K562 (cell line): ENCODE data around the gene PDE11A. TPM values are rescaled to one million over a fixed set of nuclear protein-coding genes. Genes with fewer than 3 reads are reported as not detected.

Source experiments
- ATAC-seq: fragments of 200-7000 bp; cut with Tn5 transposase; 3 replicates; pipeline ENCODE4 v1.9.1; 2020; ENCODE audit warnings: moderate library complexity
- BruUV-seq: library from RNA; stranded (reverse); fragments of 400-500 nt; replicated peaks from 2 replicates; lab custom pipeline; 2021; lab: Mats Ljungman, UMichigan
- CTCF ChIA-PET: fragments of 300-600 bp; formaldehyde crosslinking; extraction: SDS; loops from one replicate; lab custom pipeline; 2021; ENCODE audit warnings: low intra/inter-chr PET ratio; lab: Yijun Ruan, JAX
- POLR2A ChIA-PET: fragments of 300-600, 350-650 bp; sonication (Branson Sonifier 250); formaldehyde crosslinking; extraction: SDS; loops from one replicate; lab custom pipeline; 2021; ENCODE audit warnings: antibody characterized with exemption, inconsistent platforms; lab: Yijun Ruan, JAX
- DNase-seq, 4 experiments: peaks; one replicate each; pipeline versions ENCODE4 v3.0.0 to v3.0.0-alpha.2; 2011 to 2018; ENCODE audit warnings: low spot score in 3 of 4, mixed read lengths in 3 of 4; ENCODE audit errors: extremely low read depth in 1 of 4
- FAIRE-seq: peaks from 2 replicates; lab custom pipeline; 2011; peaks lifted over from hg19 to GRCh38; lab: Jason Lieb, UNC
- H2AFZ ChIP-seq: 2 replicates; pipeline ENCODE4 v1.6.0; 2011; ENCODE audit warnings: low read depth, low read length, control low read depth, inconsistent platforms
- H3K27ac ChIP-seq: fragments of 200-600 bp; 3 replicates; pipeline ENCODE4 v1.8.0; 2011; ENCODE audit warnings: low read depth, mild to moderate bottlenecking, control low read depth, inconsistent platforms, low read length, moderate library complexity, mixed read lengths; ENCODE audit errors: extremely low read depth
- H3K27me3 ChIP-seq, 2 experiments: fragments of 300-600 bp in 1 of 2; 2 replicates in 1 of 2; 3 replicates in 1 of 2; pipeline versions ENCODE4 v1.6.0 to v1.8.0; 2011; ENCODE audit warnings: inconsistent platforms in 2 of 2, low read length in 2 of 2, mild to moderate bottlenecking in 1 of 2, mixed read lengths in 1 of 2, moderate library complexity in 1 of 2; ENCODE audit not compliant: control insufficient read depth in 2 of 2, insufficient read depth in 2 of 2
- H3K36me3 ChIP-seq: fragments of 300-600 bp; 3 replicates; pipeline ENCODE4 v1.8.0; 2011; ENCODE audit warnings: mild to moderate bottlenecking, low read length, inconsistent platforms; ENCODE audit not compliant: control insufficient read depth, insufficient read depth
- H3K4me1 ChIP-seq, 2 experiments: fragments of 200-600 bp in 1 of 2; replicated peaks in 1 of 2; 2 replicates in 1 of 2; 3 replicates in 1 of 2; pipeline versions ENCODE4 v1.5.1 to v1.8.0; 2011; ENCODE audit warnings: inconsistent platforms in 2 of 2, low read length in 2 of 2, mild to moderate bottlenecking in 1 of 2, mixed read lengths in 1 of 2, moderate library complexity in 1 of 2; ENCODE audit not compliant: control insufficient read depth in 2 of 2, insufficient read depth in 2 of 2
- H3K4me2 ChIP-seq: 2 replicates; pipeline ENCODE4 v1.6.1; 2011; ENCODE audit warnings: low read length, control low read depth, inconsistent platforms, mixed read lengths; ENCODE audit not compliant: insufficient read depth
- H3K4me3 ChIP-seq: fragments of 200-600 bp; sonication (generic), shearing (Covaris generic); 2 replicates; pipeline ENCODE4 v1.5.1; 2016; ENCODE audit warnings: control low read depth, inconsistent platforms
- H3K79me2 ChIP-seq: fragments of 200-600 bp; 3 replicates; pipeline ENCODE4 v1.8.0; 2011; ENCODE audit warnings: low read length, inconsistent platforms; ENCODE audit not compliant: control insufficient read depth, insufficient read depth
- H3K9ac ChIP-seq, 2 experiments: 2 replicates each; pipeline versions ENCODE4 v1.6.0 to v1.6.1; 2011; ENCODE audit warnings: low read depth in 2 of 2, low read length in 2 of 2, control low read depth in 1 of 2, inconsistent platforms in 1 of 2, mild to moderate bottlenecking in 1 of 2, mixed read lengths in 1 of 2; ENCODE audit not compliant: insufficient read depth in 1 of 2
- H3K9me1 ChIP-seq: one replicate; pipeline ENCODE4 v1.6.0; 2011; ENCODE audit warnings: inconsistent platforms, mild to moderate bottlenecking, low read length, moderate library complexity; ENCODE audit not compliant: control insufficient read depth, insufficient read depth
- H3K9me3 ChIP-seq: replicated peaks from 2 replicates; pipeline ENCODE4 v1.5.1; 2011; ENCODE audit warnings: low read depth, low read length, inconsistent platforms; ENCODE audit not compliant: control insufficient read depth, insufficient read depth
- H4K20me1 ChIP-seq: replicated peaks from 2 replicates; pipeline ENCODE4 v1.6.1; 2011; ENCODE audit warnings: low read length, inconsistent platforms, mixed read lengths; ENCODE audit not compliant: control insufficient read depth, insufficient read depth
- DMBX1 ChIP-seq: fragments of 250-450 bp; sonication (Bioruptor Pico); IDR thresholded peaks from 2 replicates; pipeline ENCODE4 v1.8.0; 2022; ENCODE audit warnings: inconsistent platforms, mild to moderate bottlenecking, moderate library complexity, borderline replicate concordance
- HDAC8 ChIP-seq: fragments of 450-650 bp; IDR thresholded peaks from 2 replicates; pipeline ENCODE4 v1.6.1; 2016; ENCODE audit warnings: mild to moderate bottlenecking, missing genetic modification characterization, moderate library complexity, missing compliant biosample characterization
- MEIS2 ChIP-seq: fragments of 450-650 bp; IDR thresholded peaks from 2 replicates; pipeline ENCODE4 v1.6.1; 2014; ENCODE audit warnings: mild to moderate bottlenecking; ENCODE audit not compliant: partially characterized antibody
- NCOA6 ChIP-seq: fragments of 450-650 bp; IDR thresholded peaks from 2 replicates; pipeline ENCODE4 v1.6.1; 2017; ENCODE audit warnings: mild to moderate bottlenecking
- PRPF4 ChIP-seq: fragments of 200-400 bp; formaldehyde crosslinking; IDR thresholded peaks from one replicate; pipeline ENCODE4 v1.6.1; 2017; ENCODE audit warnings: low read length, low read depth, mild to moderate bottlenecking; ENCODE audit not compliant: insufficient read depth, poor library complexity, severe bottlenecking
- PTTG1 ChIP-seq: fragments of 450-650 bp; IDR thresholded peaks from 2 replicates; pipeline ENCODE4 v1.6.1; 2016; ENCODE audit warnings: low read depth, mild to moderate bottlenecking, missing genetic modification characterization, missing compliant biosample characterization
- RAD21 ChIP-seq, 2 experiments: fragments of 250-450 bp in 1 of 2; fragments of 450-650 bp in 1 of 2; sonication (Bioruptor Pico) in 1 of 2; formaldehyde crosslinking in 1 of 2; IDR thresholded peaks in 1 of 2; conservative IDR thresholded peaks in 1 of 2; 2 replicates each; pipeline versions ENCODE4 v1.4.0 to v1.8.0; 2020 to 2022; ENCODE audit warnings: mild to moderate bottlenecking in 2 of 2, moderate library complexity in 1 of 2
- WHSC1 ChIP-seq: IDR thresholded peaks from one replicate; pipeline ENCODE4 v1.6.1; 2012; ENCODE audit warnings: low read length, control low read depth, inconsistent platforms
- WGBS: fragments of 100-300 bp; shearing (Covaris generic); methylation state at CpG from one replicate; pipeline ENCODE4 v1.1.6; 2016; ENCODE audit warnings: low coverage, mixed read lengths; ENCODE audit not compliant: insufficient coverage; ENCODE audit errors: missing lambda C conversion rate; 5-methylcytosine and 5-hydroxymethylcytosine counted together
- in situ Hi-C: fragments of 300-500 bp; cut with MboI; formaldehyde crosslinking; loops from 4 replicates; pipeline ENCODE4 v1.15.0; 2018; ENCODE audit warnings: inconsistent platforms, mixed read lengths
- intact Hi-C: fragments of 100-400 bp; cut with micrococcal nuclease; formaldehyde crosslinking; loops from 2 replicates; pipeline ENCODE4 v1.14.2; 2022
- polyA plus RNA-seq, 8 experiments: library from polyadenylated mRNA; depleted of rRNA in 4 of 8; stranded (reverse) in 5 of 8; unstranded in 3 of 8; fragments of >200 nt; fragmentation: Nextera tagmentation in 2 of 8; fragmentation: Illumina TruSeq in 1 of 8; extraction: Ambion mirVana in 2 of 8; extraction: Trizol in 1 of 8; gene quantifications; 2 replicates each; pipeline versions ENCODE4 v1.2.1 to v1.2.3, GENCODE V29; 2011 to 2014; ENCODE audit warnings: inconsistent platforms in 1 of 8, missing spikeins in 1 of 8
- total RNA-seq, 7 experiments: library from RNA; depleted of rRNA in 6 of 7; stranded (reverse); fragments of >200 nt in 6 of 7; fragmentation: Illumina TruSeq in 2 of 7; extraction: Trizol in 2 of 7; gene quantifications; 2 replicates each; pipeline versions ENCODE4 v1.2.1 to v1.2.3, GENCODE V29; 2011 to 2021; ENCODE audit warnings: low replicate concordance in 1 of 7
- TF ChIP-seq, protein P1 (sequence below): fragments of 250-450 bp; sonication (Bioruptor Pico); IDR thresholded peaks from 2 replicates; pipeline ENCODE4 v1.8.0; 2022; ENCODE audit warnings: inconsistent platforms
- TF ChIP-seq, protein P2 (sequence below), 2 experiments: fragments of 450-650 bp in 1 of 2; sonication (generic) in 1 of 2; formaldehyde crosslinking; conservative IDR thresholded peaks; 2 replicates each; pipeline versions ENCODE4 v1.4.0 to v1.8.1; 2020 to 2022; ENCODE audit warnings: mild to moderate bottlenecking in 1 of 2, missing genetic modification reagents in 1 of 2
- TF ChIP-seq, protein P3 (sequence below): fragments of 450-650 bp; IDR thresholded peaks from 2 replicates; pipeline ENCODE4 v1.6.1; 2016
- TF ChIP-seq, protein P4 (sequence below), 3 experiments: IDR thresholded peaks in 2 of 3; conservative IDR thresholded peaks in 1 of 3; 2 replicates each; pipeline ENCODE4 v1.5.1; 2011 to 2012; ENCODE audit warnings: low read length in 3 of 3, mild to moderate bottlenecking in 3 of 3, control low read depth in 2 of 3, improper control_type of control experiment in 1 of 3, inconsistent platforms in 1 of 3, low read depth in 1 of 3, mixed read lengths in 1 of 3, moderate library complexity in 1 of 3; ENCODE audit not compliant: insufficient read depth in 2 of 3

Gene PDE11A
- total and polyA plus RNA-seq, 9 of the 15 experiments (the other 6 are each of a cell fraction or from before 2014, with no cell fraction given): 3.2 to 22.1 (median 5.7) TPM

DNA sequence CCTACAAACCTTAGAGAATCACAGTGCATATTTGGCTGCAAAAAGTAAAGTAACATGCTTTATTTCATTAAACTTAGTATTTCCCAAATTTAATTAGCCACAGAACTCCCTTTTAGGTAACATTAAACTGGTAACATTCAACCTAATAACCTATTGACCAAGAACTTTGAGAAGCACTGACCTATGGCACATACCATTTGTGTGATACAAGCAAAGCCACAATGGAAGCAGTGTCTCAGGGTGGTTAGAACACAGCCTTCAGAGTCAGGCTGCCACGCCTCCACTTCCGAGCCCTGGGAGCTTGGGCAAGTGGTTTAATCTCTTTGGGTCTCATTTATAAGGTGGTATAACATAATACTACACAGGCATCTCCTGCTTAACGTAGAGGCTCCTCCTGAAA, 301.4 kb downstream of the PDE11A start (continued):
- TF ChIP-seq PTTG1 (tag): no peak
- TF ChIP-seq WHSC1: no peak
- TF ChIP-seq, protein P1, sequence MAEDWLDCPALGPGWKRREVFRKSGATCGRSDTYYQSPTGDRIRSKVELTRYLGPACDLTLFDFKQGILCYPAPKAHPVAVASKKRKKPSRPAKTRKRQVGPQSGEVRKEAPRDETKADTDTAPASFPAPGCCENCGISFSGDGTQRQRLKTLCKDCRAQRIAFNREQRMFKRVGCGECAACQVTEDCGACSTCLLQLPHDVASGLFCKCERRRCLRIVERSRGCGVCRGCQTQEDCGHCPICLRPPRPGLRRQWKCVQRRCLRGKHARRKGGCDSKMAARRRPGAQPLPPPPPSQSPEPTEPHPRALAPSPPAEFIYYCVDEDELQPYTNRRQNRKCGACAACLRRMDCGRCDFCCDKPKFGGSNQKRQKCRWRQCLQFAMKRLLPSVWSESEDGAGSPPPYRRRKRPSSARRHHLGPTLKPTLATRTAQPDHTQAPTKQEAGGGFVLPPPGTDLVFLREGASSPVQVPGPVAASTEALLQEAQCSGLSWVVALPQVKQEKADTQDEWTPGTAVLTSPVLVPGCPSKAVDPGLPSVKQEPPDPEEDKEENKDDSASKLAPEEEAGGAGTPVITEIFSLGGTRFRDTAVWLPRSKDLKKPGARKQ (CRISPR knock-in tag): no peak
- TF ChIP-seq NCOA6: no peak
- TF ChIP-seq, protein P2, sequence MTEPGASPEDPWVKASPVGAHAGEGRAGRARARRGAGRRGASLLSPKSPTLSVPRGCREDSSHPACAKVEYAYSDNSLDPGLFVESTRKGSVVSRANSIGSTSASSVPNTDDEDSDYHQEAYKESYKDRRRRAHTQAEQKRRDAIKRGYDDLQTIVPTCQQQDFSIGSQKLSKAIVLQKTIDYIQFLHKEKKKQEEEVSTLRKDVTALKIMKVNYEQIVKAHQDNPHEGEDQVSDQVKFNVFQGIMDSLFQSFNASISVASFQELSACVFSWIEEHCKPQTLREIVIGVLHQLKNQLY (CRISPR knock-in tag; conservative IDR thresholded peaks at IDR 0.05): no peak

DNA sequence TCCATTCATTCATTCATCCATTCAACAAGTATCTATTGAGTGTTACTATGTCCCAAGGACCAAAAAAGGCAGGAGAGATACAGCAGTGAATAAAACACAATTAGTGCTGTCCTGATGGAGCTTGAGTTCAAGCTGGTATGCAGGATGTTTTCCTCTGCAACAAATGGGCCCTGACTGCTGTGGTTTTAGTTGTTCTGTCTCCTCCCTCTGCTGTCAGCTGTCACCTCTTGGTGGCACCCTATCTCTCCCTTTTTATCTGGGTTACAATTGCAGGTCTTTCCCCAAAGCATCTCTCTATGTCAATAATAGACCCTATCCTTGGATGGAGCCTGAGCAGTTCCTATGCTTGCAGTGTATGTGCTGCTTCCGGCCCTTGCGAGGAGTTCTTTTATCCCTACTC, 304.8 kb downstream of the PDE11A start:
- H4K20me1 ChIP-seq: no peaks in the 10 kb centered on the region
- no peak for TF ChIP-seq PRPF4
- TF ChIP-seq, protein P3, sequence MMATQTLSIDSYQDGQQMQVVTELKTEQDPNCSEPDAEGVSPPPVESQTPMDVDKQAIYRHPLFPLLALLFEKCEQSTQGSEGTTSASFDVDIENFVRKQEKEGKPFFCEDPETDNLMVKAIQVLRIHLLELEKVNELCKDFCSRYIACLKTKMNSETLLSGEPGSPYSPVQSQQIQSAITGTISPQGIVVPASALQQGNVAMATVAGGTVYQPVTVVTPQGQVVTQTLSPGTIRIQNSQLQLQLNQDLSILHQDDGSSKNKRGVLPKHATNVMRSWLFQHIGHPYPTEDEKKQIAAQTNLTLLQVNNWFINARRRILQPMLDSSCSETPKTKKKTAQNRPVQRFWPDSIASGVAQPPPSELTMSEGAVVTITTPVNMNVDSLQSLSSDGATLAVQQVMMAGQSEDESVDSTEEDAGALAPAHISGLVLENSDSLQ: peak; percentile 30; the same call in 1 of the 2 replicates
- no peak for TF ChIP-seq HDAC8 (tag)
- TF ChIP-seq RAD21 (CRISPR knock-in tag; conservative IDR thresholded peaks at IDR 0.05 in 1 of 2, IDR thresholded peaks at IDR 0.05 in 1 of 2): peak; percentile 43 to 44; a peak in 3 of 4 replicates
- TF ChIP-seq, protein P4, sequence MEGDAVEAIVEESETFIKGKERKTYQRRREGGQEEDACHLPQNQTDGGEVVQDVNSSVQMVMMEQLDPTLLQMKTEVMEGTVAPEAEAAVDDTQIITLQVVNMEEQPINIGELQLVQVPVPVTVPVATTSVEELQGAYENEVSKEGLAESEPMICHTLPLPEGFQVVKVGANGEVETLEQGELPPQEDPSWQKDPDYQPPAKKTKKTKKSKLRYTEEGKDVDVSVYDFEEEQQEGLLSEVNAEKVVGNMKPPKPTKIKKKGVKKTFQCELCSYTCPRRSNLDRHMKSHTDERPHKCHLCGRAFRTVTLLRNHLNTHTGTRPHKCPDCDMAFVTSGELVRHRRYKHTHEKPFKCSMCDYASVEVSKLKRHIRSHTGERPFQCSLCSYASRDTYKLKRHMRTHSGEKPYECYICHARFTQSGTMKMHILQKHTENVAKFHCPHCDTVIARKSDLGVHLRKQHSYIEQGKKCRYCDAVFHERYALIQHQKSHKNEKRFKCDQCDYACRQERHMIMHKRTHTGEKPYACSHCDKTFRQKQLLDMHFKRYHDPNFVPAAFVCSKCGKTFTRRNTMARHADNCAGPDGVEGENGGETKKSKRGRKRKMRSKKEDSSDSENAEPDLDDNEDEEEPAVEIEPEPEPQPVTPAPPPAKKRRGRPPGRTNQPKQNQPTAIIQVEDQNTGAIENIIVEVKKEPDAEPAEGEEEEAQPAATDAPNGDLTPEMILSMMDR (IDR thresholded peaks at IDR 0.05 in 2 of 3, conservative IDR thresholded peaks at IDR 0.05 in 1 of 3; ENCODE audit: insufficient read depth in 2 of 3, low read depth in 1 of 3, low read length in 3 of 3): peak; percentile 22 to 47 (median 26); a peak in 3 of 6 replicates
- TF ChIP-seq DMBX1 (CRISPR knock-in tag): no peak
- peak; percentile 19 for TF ChIP-seq MEIS2
- 54% methylated on average over 2 of the region's 2 CpGs for WGBS
- DNase-seq: no peak
- H3K4me1 ChIP-seq: peaks cover 4% of the 10 kb centered on the region in 2 experiments; a peak in 3 of 5 replicates
- H3K36me3 ChIP-seq: no peaks in the 10 kb centered on the region
- ChIA-PET CTCF (no interaction called here), POLR2A (interaction anchor here (0.8 kb wide), 1 partner anchor 503 kb away, joined by 5 read pairs; the partner anchor contains the start of gene NFE2L2)
- no peak overlapping the region for H3K9ac ChIP-seq
- H3K4me2 ChIP-seq: no peak overlapping the region
- FAIRE-seq: peak; percentile 19
- no peak overlapping the region for H2AFZ ChIP-seq
- no TSS peak for BruUV-seq
- H3K79me2 ChIP-seq: no peaks in the 10 kb centered on the region
- ATAC-seq: no peak
- no peaks in the 10 kb centered on the region for H3K9me3 ChIP-seq
- peaks cover 0 to 4% of the 10 kb centered on the region in 2 experiments; a peak in 3 of 5 replicates for H3K27me3 ChIP-seq
- intact Hi-C loops (no loop called here), in situ Hi-C loops (loop anchor here (25.0 kb wide), 1 partner anchor 1630 kb away; the partner anchor contains the start of gene HOXD8)
- H3K27ac ChIP-seq: no peak overlapping the region
- no peak overlapping the region for H3K4me3 ChIP-seq
- no peaks in the 10 kb centered on the region for H3K9me1 ChIP-seq
